ENCODE measurements around the gene OS9.

GRCh38 chr12:57751432-57751787 lies 57.5 kb downstream of the OS9 start:
- TF ChIP-seq POLR2A (IDR thresholded peaks at IDR 0.05): no peak
- TF ChIP-seq CTCF (IDR thresholded peaks at IDR 0.05): no peak
